H9 (cell line): ENCODE measurements around the gene CDH3. TPM values are rescaled to one million over a fixed set of nuclear protein-coding genes. Genes with fewer than 3 reads are reported as not detected.

Experiments
- DNase-seq: peaks from one replicate; pipeline ENCODE4 v3.0.0-alpha.2; 2017
- H2AFZ ChIP-seq: one replicate; pipeline ENCODE4 v1.6.1; 2013; ENCODE audit warnings: mild to moderate bottlenecking, low read length, control low read depth, moderate library complexity
- H2AK5ac ChIP-seq: 2 replicates; pipeline ENCODE4 v1.6.1; 2013; ENCODE audit warnings: low read length, control low read depth, mixed read lengths; ENCODE audit not compliant: insufficient read length
- H2BK120ac ChIP-seq: one replicate; pipeline ENCODE4 v1.6.1; 2013; ENCODE audit warnings: low read depth, mild to moderate bottlenecking, low read length, control low read depth, inconsistent platforms; ENCODE audit not compliant: poor library complexity, severe bottlenecking
- H2BK12ac ChIP-seq: 2 replicates; pipeline ENCODE4 v1.6.1; 2013; ENCODE audit warnings: low read length, control low read depth, mixed read lengths, low read depth; ENCODE audit not compliant: insufficient read length
- H2BK15ac ChIP-seq: 2 replicates; pipeline ENCODE4 v1.6.1; 2013; ENCODE audit warnings: low read depth, low read length, control low read depth
- H2BK20ac ChIP-seq: one replicate; pipeline ENCODE4 v1.6.1; 2013; ENCODE audit warnings: low read depth, mild to moderate bottlenecking, low read length, control low read depth, inconsistent platforms; ENCODE audit not compliant: poor library complexity, severe bottlenecking
- H2BK5ac ChIP-seq: 2 replicates; pipeline ENCODE4 v1.6.1; 2013; ENCODE audit warnings: low read length, control low read depth, mixed read lengths; ENCODE audit not compliant: insufficient read length
- H3K14ac ChIP-seq: 2 replicates; pipeline ENCODE4 v1.6.1; 2013; ENCODE audit warnings: low read length, control low read depth; ENCODE audit not compliant: insufficient read depth
- H3K18ac ChIP-seq: 2 replicates; pipeline ENCODE4 v1.6.1; 2013; ENCODE audit warnings: low read depth, mild to moderate bottlenecking, mixed read lengths, low read length, control low read depth; ENCODE audit not compliant: insufficient read length
- H3K23ac ChIP-seq: 2 replicates; pipeline ENCODE4 v1.6.1; 2013; ENCODE audit warnings: low read length, control low read depth, mixed read lengths, low read depth; ENCODE audit not compliant: insufficient read length
- H3K23me2 ChIP-seq: 2 replicates; pipeline ENCODE4 v1.6.1; 2013; ENCODE audit warnings: low read depth, mild to moderate bottlenecking, mixed read lengths, low read length, control low read depth; ENCODE audit not compliant: insufficient read length, poor library complexity, severe bottlenecking
- H3K27ac ChIP-seq: 2 replicates; pipeline ENCODE4 v1.5.1; 2013; ENCODE audit warnings: low read length, control low read depth, mixed read lengths, low read depth; ENCODE audit not compliant: insufficient read length
- H3K27me3 ChIP-seq: 2 replicates; pipeline ENCODE4 v1.6.1; 2013; ENCODE audit warnings: low read length, control low read depth, inconsistent platforms; ENCODE audit not compliant: insufficient read depth
- H3K4ac ChIP-seq: 2 replicates; pipeline ENCODE4 v1.6.1; 2013; ENCODE audit warnings: low read depth, mild to moderate bottlenecking, control low read depth, inconsistent platforms, low read length, moderate library complexity
- H3K4me1 ChIP-seq: 2 replicates; pipeline ENCODE4 v1.6.1; 2013; ENCODE audit warnings: low read length, control low read depth, inconsistent platforms; ENCODE audit not compliant: insufficient read depth
- H3K4me2 ChIP-seq: 2 replicates; pipeline ENCODE4 v1.6.1; 2013; ENCODE audit warnings: low read length, control low read depth, mixed read lengths; ENCODE audit not compliant: insufficient read length, insufficient read depth
- H3K56ac ChIP-seq: 2 replicates; pipeline ENCODE4 v1.6.1; 2013; ENCODE audit warnings: low read depth, mild to moderate bottlenecking, mixed read lengths, low read length, control low read depth; ENCODE audit not compliant: insufficient read length
- H3K79me1 ChIP-seq: 2 replicates; pipeline ENCODE4 v1.6.1; 2013; ENCODE audit warnings: low read depth, mild to moderate bottlenecking, moderate library complexity, low read length, control low read depth, inconsistent platforms; ENCODE audit not compliant: insufficient read depth, poor library complexity, severe bottlenecking
- H3K79me2 ChIP-seq: 2 replicates; pipeline ENCODE4 v1.6.1; 2013; ENCODE audit warnings: low read length, control low read depth, inconsistent platforms; ENCODE audit not compliant: insufficient read depth
- H3K9ac ChIP-seq: 2 replicates; pipeline ENCODE4 v1.6.1; 2013; ENCODE audit warnings: low read length, control low read depth, mixed read lengths; ENCODE audit not compliant: insufficient read length; ENCODE audit errors: extremely low read depth
- H3K9me3 ChIP-seq: one replicate; pipeline ENCODE4 v1.6.1; 2013; ENCODE audit warnings: low read depth, low read length, inconsistent platforms; ENCODE audit not compliant: control insufficient read depth
- H3T11ph ChIP-seq: one replicate; pipeline ENCODE4 v1.6.1; 2013; ENCODE audit warnings: mild to moderate bottlenecking, low read length, control low read depth, inconsistent platforms
- H4K20me1 ChIP-seq: one replicate; pipeline ENCODE4 v1.6.1; 2013; ENCODE audit not compliant: control insufficient read depth, insufficient read length, insufficient read depth
- H4K5ac ChIP-seq: 2 replicates; pipeline ENCODE4 v1.6.1; 2013; ENCODE audit warnings: low read depth, mild to moderate bottlenecking, mixed read lengths, low read length, control low read depth; ENCODE audit not compliant: insufficient read length
- H4K8ac ChIP-seq: replicated peaks from 2 replicates; pipeline ENCODE4 v1.6.1; 2013; ENCODE audit warnings: low read length, control low read depth, mixed read lengths, low read depth; ENCODE audit not compliant: insufficient read length
- H4K91ac ChIP-seq: 2 replicates; pipeline ENCODE4 v1.6.1; 2013; ENCODE audit warnings: low read depth, mild to moderate bottlenecking, moderate library complexity, mixed read lengths, low read length, control low read depth; ENCODE audit not compliant: insufficient read length
- H3K27ac Mint-ChIP-seq, 3 experiments: 2 replicates in 2 of 3; 3 replicates in 1 of 3; pipeline ENCODE4 v1.8.0; 2020 to 2021; ENCODE audit warnings: mixed read lengths in 3 of 3, mild to moderate bottlenecking in 1 of 3, moderate library complexity in 1 of 3
- H3K27me3 Mint-ChIP-seq: 2 replicates; pipeline ENCODE4 v1.8.0; 2021; ENCODE audit warnings: low read depth, mild to moderate bottlenecking, moderate library complexity, mixed read lengths
- H3K36me3 Mint-ChIP-seq, 3 experiments: 2 replicates in 2 of 3; 3 replicates in 1 of 3; pipeline ENCODE4 v1.8.0; 2020 to 2021; ENCODE audit warnings: low read depth in 3 of 3, mixed read lengths in 3 of 3; ENCODE audit not compliant: insufficient read depth in 1 of 3
- H3K4me1 Mint-ChIP-seq, 2 experiments: 2 replicates each; pipeline ENCODE4 v1.8.0; 2020; ENCODE audit warnings: mixed read lengths in 2 of 2
- H3K4me3 Mint-ChIP-seq, 2 experiments: 2 replicates in 1 of 2; 3 replicates in 1 of 2; pipeline ENCODE4 v1.8.0; 2020 to 2021; ENCODE audit warnings: mild to moderate bottlenecking in 2 of 2, mixed read lengths in 2 of 2, moderate library complexity in 1 of 2
- H3K9me3 Mint-ChIP-seq, 2 experiments: 2 replicates in 1 of 2; 3 replicates in 1 of 2; pipeline ENCODE4 v1.8.0; 2020; ENCODE audit warnings: mild to moderate bottlenecking in 2 of 2, mixed read lengths in 2 of 2, moderate library complexity in 1 of 2
- CTCF ChIP-seq: fragments of 200-600 bp; sonication (generic); conservative IDR thresholded peaks from 3 replicates; pipeline ENCODE4 v1.8.0; 2021; ENCODE audit warnings: antibody characterized with exemption, mild to moderate bottlenecking
- WGBS: extraction: QIAGEN DNeasy Blood & Tissue Kit; methylation state at CpG from one replicate; pipeline ENCODE4 v1.1.7; 2013; ENCODE audit warnings: missing lambda C conversion rate, low lambda C conversion rate, mixed read lengths; ENCODE audit not compliant: insufficient read length; ENCODE audit errors: extremely low coverage; 5-methylcytosine and 5-hydroxymethylcytosine counted together
- total RNA-seq: library from RNA; stranded (reverse); gene quantifications from 2 replicates; pipeline ENCODE4 v1.2.1, GENCODE V29; 2021

CDH3 gene
- total RNA-seq, 1 experiment from 2014 or later = 97.2 TPM

DNA sequence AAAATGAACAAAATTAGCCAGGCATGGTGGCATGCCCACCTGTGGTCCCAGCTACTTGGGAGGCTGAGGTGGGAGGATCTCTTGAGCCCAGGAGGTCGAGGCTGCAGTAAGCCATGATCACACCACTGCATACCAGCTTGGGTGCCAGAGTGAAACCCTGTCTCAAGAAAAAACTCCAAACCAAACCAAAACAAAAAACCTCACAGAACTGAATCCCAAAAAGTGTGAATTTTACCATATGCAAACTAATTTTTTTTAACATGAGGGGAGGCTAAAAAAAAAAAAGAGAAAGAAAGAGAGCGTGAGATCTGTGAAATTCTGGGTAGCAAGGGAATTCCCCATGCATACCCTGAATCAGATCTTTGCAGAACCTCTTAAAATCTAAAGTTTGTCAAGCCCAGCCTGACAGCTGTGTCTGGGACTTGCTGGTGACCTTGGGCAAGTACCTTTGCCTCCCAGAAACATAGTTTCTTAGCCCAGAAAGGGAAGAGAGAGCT is 74.9 kb downstream of the CDH3 start:
- WGBS = no CpG with 5 or more reads among the region's 2 CpGs

More for the DNA sequence above, 74.9 kb downstream of the CDH3 start:
- Mint-ChIP-seq H3K27ac (no peak overlapping the region), H3K36me3 (no peaks in the 10 kb centered on the region; a peak in 2 of 7 replicates), H3K27me3 (peaks cover 1% of the 10 kb centered on the region; the same call in 1 of the 2 replicates), H3K4me3 (no peak overlapping the region; a peak in 1 of 5 replicates), H3K4me1 (peaks cover 6% of the 10 kb centered on the region in 2 experiments), H3K9me3 (peaks cover 2 to 3% of the 10 kb centered on the region in 2 experiments; a peak in 2 of 5 replicates)
- H3K4me2 ChIP-seq = no peak overlapping the region
- H3K9ac ChIP-seq = no peak overlapping the region
- no peak overlapping the region for H3K14ac ChIP-seq
- no peak overlapping the region for H3K56ac ChIP-seq
- no peaks in the 10 kb centered on the region for H3K4me1 ChIP-seq
- H4K20me1 ChIP-seq = no peaks in the 10 kb centered on the region
- no peak for TF ChIP-seq CTCF
- H2BK5ac ChIP-seq = no peak overlapping the region
- no peaks in the 10 kb centered on the region for H3K79me2 ChIP-seq
- H2BK20ac ChIP-seq = no peak overlapping the region
- H3K23me2 ChIP-seq = no peaks in the 10 kb centered on the region
- no peak overlapping the region for H2AFZ ChIP-seq
- H3K79me1 ChIP-seq = no peaks in the 10 kb centered on the region
- no peak overlapping the region for H4K91ac ChIP-seq
- no peaks in the 10 kb centered on the region for H3K27me3 ChIP-seq
- no peak overlapping the region for H2BK120ac ChIP-seq
- H2BK15ac ChIP-seq = no peak overlapping the region
- no peak overlapping the region for H3K18ac ChIP-seq
- H4K8ac ChIP-seq = no peak overlapping the region
- H3T11ph ChIP-seq = no peak overlapping the region
- no peaks in the 10 kb centered on the region for H3K9me3 ChIP-seq
- no peak overlapping the region for H3K27ac ChIP-seq
- H3K4ac ChIP-seq = no peak overlapping the region
- no peak overlapping the region for H3K23ac ChIP-seq
- no peak for DNase-seq
- H2BK12ac ChIP-seq = no peak overlapping the region
- no peak overlapping the region for H2AK5ac ChIP-seq
- H4K5ac ChIP-seq = no peak overlapping the region
